ENCODE results near the gene DR1.

DR1 gene

GRCh38 chr1:93347334-93347899 is 1.7 kb downstream of the DR1 start:
- Histone ChIP-seq H3K9ac (ENCODE audit: low read length) (peak overlapping the region; percentile 100), H3K79me2 (ENCODE audit: insufficient read depth, low read length) (peaks cover 82% of the 10 kb centered on the region), H3K4me2 (ENCODE audit: low read length) (peak overlapping the region; percentile 97), H3K9me2 (ENCODE audit: low read depth, low read length) (no peaks in the 10 kb centered on the region), H3K36me3 (ENCODE audit: insufficient read depth, low read length) (peaks cover 36% of the 10 kb centered on the region), H4K20me1 (ENCODE audit: insufficient read depth, low read length) (peaks cover 10% of the 10 kb centered on the region; the same call in 1 of the 2 replicates), H3K9me3 (ENCODE audit: low read length) (no peaks in the 10 kb centered on the region), H3K27me3 (ENCODE audit: insufficient read depth, low read length) (no peaks in the 10 kb centered on the region), H3K4me3 (ENCODE audit: low read depth, low read length, poor library complexity, severe bottlenecking) (peak overlapping the region; percentile 94), H3K27ac (ENCODE audit: low read depth, low read length, poor library complexity, severe bottlenecking) (peak overlapping the region; percentile 79), H3K4me1 (ENCODE audit: insufficient read depth, low read length, severe bottlenecking) (peaks cover 54% of the 10 kb centered on the region), H3F3A (ENCODE audit: insufficient read depth, low read length) (no peaks in the 10 kb centered on the region), H2AFZ (ENCODE audit: low read length) (no peak overlapping the region)
- TF ChIP-seq CTCF (IDR thresholded peaks at IDR 0.05; ENCODE audit: low read length) (no peak), EZH2 (IDR thresholded peaks at IDR 0.05; ENCODE audit: borderline replicate concordance, low read length) (no peak)

- no peaks in the 10 kb centered on the region for H3F3A ChIP-seq (ENCODE audit: insufficient read depth, low read length)
- peaks cover 90% of the 10 kb centered on the region for H3K79me2 ChIP-seq (ENCODE audit: insufficient read depth, low read length)
- no peaks in the 10 kb centered on the region for H3K9me2 ChIP-seq (ENCODE audit: low read depth, low read length)
- H3K4me1 ChIP-seq (ENCODE audit: insufficient read depth, low read length, severe bottlenecking), result peaks cover 54% of the 10 kb centered on the region
- no peaks in the 10 kb centered on the region for H3K9me3 ChIP-seq (ENCODE audit: low read length)
- peak overlapping the region; percentile 100 for H3K9ac ChIP-seq (ENCODE audit: low read length)
- H3K4me2 ChIP-seq (ENCODE audit: low read length), result peak overlapping the region; percentile 97
- no peak overlapping the region for H2AFZ ChIP-seq (ENCODE audit: low read length)
- H3K27me3 ChIP-seq (ENCODE audit: insufficient read depth, low read length), result no peaks in the 10 kb centered on the region
- peak overlapping the region; percentile 94 for H3K4me3 ChIP-seq (ENCODE audit: low read depth, low read length, poor library complexity, severe bottlenecking)
- TF ChIP-seq EZH2 (IDR thresholded peaks at IDR 0.05; ENCODE audit: borderline replicate concordance, low read length) (no peak), CTCF (IDR thresholded peaks at IDR 0.05; ENCODE audit: low read length) (no peak)
- peaks cover 10% of the 10 kb centered on the region; the same call in 1 of the 2 replicates for H4K20me1 ChIP-seq (ENCODE audit: insufficient read depth, low read length)
- H3K27ac ChIP-seq (ENCODE audit: low read depth, low read length, poor library complexity, severe bottlenecking), result no peak overlapping the region
- peaks cover 43% of the 10 kb centered on the region for H3K36me3 ChIP-seq (ENCODE audit: insufficient read depth, low read length)
These were observed 2.5 kb downstream of the DR1 start for GRCh38 chr1:93348104-93348728.

GRCh38 chr1:93349231-93350135 is 3.8 kb downstream of the DR1 start:
- Histone ChIP-seq H3K4me2 (ENCODE audit: low read length) (peak overlapping the region; percentile 97), H3K9me2 (ENCODE audit: low read depth, low read length) (no peaks in the 10 kb centered on the region), H2AFZ (ENCODE audit: low read length) (no peak overlapping the region), H3F3A (ENCODE audit: insufficient read depth, low read length) (no peaks in the 10 kb centered on the region), H3K27me3 (ENCODE audit: insufficient read depth, low read length) (no peaks in the 10 kb centered on the region), H3K4me3 (ENCODE audit: low read depth, low read length, poor library complexity, severe bottlenecking) (peak overlapping the region; percentile 94), H3K79me2 (ENCODE audit: insufficient read depth, low read length) (peaks cover 93% of the 10 kb centered on the region), H3K9ac (ENCODE audit: low read length) (peak overlapping the region; percentile 100), H3K36me3 (ENCODE audit: insufficient read depth, low read length) (peaks cover 56% of the 10 kb centered on the region), H3K4me1 (ENCODE audit: insufficient read depth, low read length, severe bottlenecking) (peaks cover 47% of the 10 kb centered on the region), H3K27ac (ENCODE audit: low read depth, low read length, poor library complexity, severe bottlenecking) (peak overlapping the region; percentile 30), H3K9me3 (ENCODE audit: low read length) (no peaks in the 10 kb centered on the region), H4K20me1 (ENCODE audit: insufficient read depth, low read length) (peaks cover 10% of the 10 kb centered on the region; the same call in 1 of the 2 replicates)
- TF ChIP-seq CTCF (IDR thresholded peaks at IDR 0.05; ENCODE audit: low read length), result no peak
- TF ChIP-seq EZH2 (IDR thresholded peaks at IDR 0.05; ENCODE audit: borderline replicate concordance, low read length), result no peak
